ENCODE results near the gene PACSIN2.

Gene PACSIN2

GRCh38 chr22:42855721-42856120 is 159.2 kb downstream of the PACSIN2 start:
- no peak for DNase-seq

- DNase-seq: no peak
Observed at GRCh38 chr22:42855211-42855610, 159.7 kb downstream of the PACSIN2 start.

GRCh38 chr22:42848941-42849550 is 165.9 kb downstream of the PACSIN2 start:
- DNase-seq: no peak

- no peak for DNase-seq
Observed at GRCh38 chr22:42847110-42847509, 167.8 kb downstream of the PACSIN2 start.

- no peak for DNase-seq
Observed at GRCh38 chr22:42844756-42845155, 170.2 kb downstream of the PACSIN2 start.

GRCh38 chr22:42842658-42843370 is 172.1 kb downstream of the PACSIN2 start:
- DNase-seq: no peak

- DNase-seq: no peak
Observed at GRCh38 chr22:42841444-42841843, 173.5 kb downstream of the PACSIN2 start.

- no peak for DNase-seq
Observed at GRCh38 chr22:42837556-42837955, 177.4 kb downstream of the PACSIN2 start.

GRCh38 chr22:42836026-42836425 is 178.9 kb downstream of the PACSIN2 start:
- no peak for DNase-seq

GRCh38 chr22:42834177-42834949 is 180.6 kb downstream of the PACSIN2 start:
- no peak for DNase-seq

- DNase-seq: no peak
Observed at GRCh38 chr22:42833104-42833503, 181.8 kb downstream of the PACSIN2 start.

- DNase-seq: no peak
Observed at GRCh38 chr22:42831712-42832111, 183.2 kb downstream of the PACSIN2 start.

GRCh38 chr22:42830161-42830560 is 184.8 kb downstream of the PACSIN2 start:
- DNase-seq: no peak

GRCh38 chr22:42829302-42829701 is 185.6 kb downstream of the PACSIN2 start:
- DNase-seq: no peak

- DNase-seq: no peak
Observed at GRCh38 chr22:42825796-42826195, 189.2 kb downstream of the PACSIN2 start.

- DNase-seq: no peak
Observed at GRCh38 chr22:42821386-42821785, 193.6 kb downstream of the PACSIN2 start.

- no peak for DNase-seq
Observed at GRCh38 chr22:42820045-42820763, 194.7 kb downstream of the PACSIN2 start.

All from NCI-H2107 (cell line).